Stimulated activated CD8-positive, alpha-beta memory T cell treated with anti-CD3 and anti-CD28 coated beads, Interleukin-4, amount 100 ng/mL, for 4 hours (primary cell): ENCODE measurements around the gene IFNA6.
"Not testable (repeated sequence)": the region's sequence is repeated elsewhere in the genome, so short reads cannot be mapped to it uniquely, and the experiment has no call there.

Source experiments
- DNase-seq, 2 donors: peaks; one replicate each; pipeline ENCODE4 v3.0.0-alpha.2; 2020; ENCODE audit warnings: low read depth in 2 of 2, low spot score in 1 of 2

Gene IFNA6

GRCh38 chr9:21350787-21351186, at the start of gene IFNA6:
Gene IFNA6, minus strand, starts transcription at chr9:21350887. Its CDS starts 0 bp downstream, at chr9:21350887.
- no peak for DNase-seq

GRCh38 chr9:21399956-21400355, 49.3 kb upstream of the IFNA6 start:
- no peak for DNase-seq

GRCh38 chr9:21398955-21399489, 48.3 kb upstream of the IFNA6 start:
- no peak for DNase-seq

- DNase-seq: peak; percentile 16 to 34
Observed at GRCh38 chr9:21395778-21396717, 45.4 kb upstream of the IFNA6 start.

GRCh38 chr9:21392270-21392669, 41.6 kb upstream of the IFNA6 start:
- no peak for DNase-seq

DNA sequence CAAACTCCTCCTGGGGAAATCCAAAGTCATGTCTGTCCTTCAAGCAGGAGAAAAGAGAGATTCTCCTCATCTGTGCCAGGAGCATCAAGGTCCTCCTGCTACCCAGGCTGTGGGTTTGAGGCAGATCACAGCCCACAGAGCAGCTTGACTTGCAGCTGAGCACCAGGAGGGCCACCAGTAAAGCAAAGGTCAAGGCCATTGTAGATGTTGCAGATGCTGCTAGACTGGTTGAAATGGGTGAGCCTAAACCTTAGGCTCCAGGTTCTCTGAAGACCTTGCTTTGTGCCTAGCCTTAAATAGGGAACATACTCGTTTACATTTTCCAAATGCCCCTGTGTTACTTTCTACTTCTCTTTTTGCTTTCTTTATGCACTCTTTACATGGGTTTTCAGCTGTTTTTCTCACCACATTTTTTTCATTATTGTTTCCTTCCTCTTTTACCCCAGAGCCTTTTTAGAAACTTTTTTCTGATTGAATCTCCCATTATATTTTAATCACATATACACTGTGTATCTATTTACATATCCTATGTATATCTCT, 34.5 kb upstream of the IFNA6 start, which contains the start of gene IFNA2:
Gene IFNA2, minus strand, starts transcription at position 268 of the 540 bp plus-strand sequence. Its CDS starts 69 bp downstream, at position 199.
- no peak for DNase-seq

DNA sequence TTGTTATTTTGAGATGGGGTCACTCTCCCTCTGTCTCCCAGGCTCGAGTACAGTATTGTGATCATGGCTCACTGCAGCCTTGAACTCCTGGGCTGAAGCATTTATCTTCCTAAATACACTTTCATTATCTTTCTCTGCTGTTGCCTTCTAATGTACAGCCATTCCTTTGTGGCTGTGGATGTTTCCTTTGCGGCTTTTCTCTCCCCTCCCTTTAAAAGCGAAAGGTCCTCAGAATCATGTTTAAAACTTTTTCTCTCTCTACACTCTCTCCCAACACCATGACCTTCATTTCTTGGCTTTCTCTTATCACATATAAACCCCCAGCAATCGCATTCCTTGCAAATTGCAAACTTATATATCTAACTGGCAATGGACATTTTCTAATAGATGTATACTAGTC, 32.9 kb upstream of the IFNA6 start:
- no peak for DNase-seq

DNA sequence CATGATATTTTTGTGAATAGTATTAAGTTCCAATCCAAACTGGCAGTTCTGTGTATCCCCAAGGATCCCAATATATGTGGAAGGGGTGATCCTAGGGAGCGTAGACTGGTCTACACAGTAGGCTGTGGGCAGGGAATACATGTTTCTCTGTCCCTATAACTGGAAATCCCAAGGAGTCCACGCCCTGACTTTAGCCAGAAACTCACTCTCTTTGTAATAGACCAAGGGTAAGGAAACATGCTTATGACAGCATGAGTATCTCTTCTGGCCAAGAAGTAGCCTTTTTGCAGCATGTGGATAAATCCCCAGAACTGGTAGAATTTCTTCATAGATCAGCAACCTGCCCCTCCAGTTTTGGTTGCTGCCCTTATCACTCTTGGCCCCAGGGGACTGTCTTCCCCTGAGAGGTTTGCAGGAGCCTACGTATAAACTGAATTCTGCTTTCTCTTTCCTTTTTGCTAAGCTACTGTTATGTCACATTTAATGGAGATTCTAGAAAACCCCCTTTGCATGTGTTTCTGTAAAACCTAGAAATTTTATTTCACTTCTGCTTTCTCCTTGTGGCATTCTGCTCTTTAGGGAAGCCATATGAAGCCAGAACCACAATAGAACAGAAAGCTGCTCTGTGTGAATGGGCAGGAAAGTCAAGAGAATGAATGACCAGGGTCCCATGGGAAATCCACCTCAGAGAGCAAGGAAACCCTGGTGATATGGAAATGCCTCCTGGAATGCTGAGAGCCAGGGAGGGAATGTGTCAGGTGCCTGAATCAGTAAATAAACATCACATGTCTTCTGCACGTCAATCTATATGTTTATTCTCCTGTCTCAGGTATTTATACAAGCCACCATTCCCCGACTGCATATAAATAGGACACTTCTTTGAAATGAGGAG, 31.0 kb upstream of the IFNA6 start:
- DNase-seq: no peak

- DNase-seq: not testable (repeated sequence)
Observed at GRCh38 chr9:21371467-21371866, 20.8 kb upstream of the IFNA6 start.

GRCh38 chr9:21367957-21368356, 17.3 kb upstream of the IFNA6 start, which contains the start of gene IFNA13:
Gene IFNA13, minus strand, starts transcription at chr9:21368057. Its CDS starts 47 bp downstream, at chr9:21368010.
- no peak for DNase-seq

DNA sequence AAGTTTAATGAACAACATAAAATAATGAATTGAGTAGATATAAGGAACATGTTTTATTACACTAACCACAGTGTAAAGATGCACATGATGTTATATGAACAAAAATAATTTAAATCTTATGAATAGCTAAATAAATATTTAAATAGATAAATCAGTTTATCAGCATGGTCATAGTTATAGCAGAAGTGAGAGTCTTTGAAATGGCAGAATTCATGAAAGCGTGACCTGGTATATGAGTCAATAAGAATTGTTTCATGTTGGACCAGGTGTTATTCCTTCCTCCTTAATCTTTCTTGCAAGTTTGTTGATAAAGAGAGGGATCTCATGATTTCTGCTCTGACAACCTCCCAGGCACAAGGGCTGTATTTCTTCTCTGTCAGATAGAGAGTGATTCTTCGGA, 16.5 kb upstream of the IFNA6 start:
- not testable (repeated sequence) for DNase-seq

DNA sequence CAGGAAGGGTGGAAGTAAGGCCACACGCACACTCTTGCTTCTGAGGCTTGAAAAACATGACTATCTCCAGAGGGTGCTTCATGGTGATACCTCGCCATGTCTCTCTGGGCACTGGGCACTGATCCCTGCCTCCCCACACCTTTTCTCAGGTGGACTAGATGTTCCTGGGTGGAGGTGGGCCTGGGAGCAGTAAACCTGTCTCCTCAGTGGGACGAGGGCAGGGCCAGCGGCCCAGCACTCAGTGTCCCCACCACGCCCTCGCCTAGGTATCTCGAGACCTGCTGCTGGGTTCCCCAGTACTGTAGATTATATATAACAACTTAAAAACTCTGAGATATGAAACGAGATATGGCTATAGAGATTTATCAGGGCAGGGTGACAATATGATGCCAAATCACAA, 11.6 kb upstream of the IFNA6 start:
- DNase-seq: no peak

- no peak for DNase-seq
Observed at GRCh38 chr9:21357479-21358460, 7.1 kb upstream of the IFNA6 start.

DNA sequence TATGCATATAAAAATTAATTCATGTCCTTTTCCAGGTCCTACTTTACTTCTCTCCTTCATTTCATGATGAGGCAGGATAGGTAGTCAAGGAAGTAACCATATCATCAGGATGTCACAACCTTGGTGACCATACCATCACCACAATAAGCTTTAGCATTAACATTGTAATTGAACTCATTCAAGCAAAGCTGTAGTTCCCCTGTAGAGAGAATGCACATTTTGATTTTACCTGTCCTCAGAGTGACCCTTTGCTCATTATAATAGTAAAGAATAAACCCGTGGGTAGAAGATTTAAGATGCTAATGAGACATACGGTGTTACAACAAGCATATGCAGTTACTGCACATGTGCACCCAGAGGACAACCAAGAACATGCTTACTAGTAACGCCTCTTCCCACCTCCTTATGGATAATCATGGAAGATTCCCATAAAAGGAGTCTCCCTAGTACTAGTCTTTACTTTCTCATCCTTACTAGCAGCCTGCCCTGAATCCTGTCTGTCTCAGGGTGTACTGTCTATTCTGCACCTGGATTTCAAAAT, 2.2 kb downstream of the IFNA6 start:
- DNase-seq: no peak

DNA sequence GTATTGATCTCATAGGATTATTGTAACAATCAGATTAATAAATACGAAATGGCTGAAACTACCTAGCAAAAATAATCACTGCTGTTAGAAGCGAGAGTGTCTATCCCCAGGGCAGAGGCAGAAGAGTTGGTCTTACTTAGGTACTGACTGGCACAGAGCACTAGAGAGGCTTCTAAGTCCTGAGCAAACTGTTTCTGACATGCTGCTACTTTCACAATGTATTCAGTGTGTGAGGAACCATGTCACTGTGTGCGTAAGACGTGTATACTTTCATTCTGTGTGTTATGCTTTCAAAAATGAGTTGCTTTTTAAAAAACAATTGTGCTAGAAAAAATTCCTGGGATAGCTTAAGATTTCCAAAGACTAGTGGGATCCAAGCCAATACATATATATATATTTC, 10.0 kb downstream of the IFNA6 start:
- no peak for DNase-seq

DNA sequence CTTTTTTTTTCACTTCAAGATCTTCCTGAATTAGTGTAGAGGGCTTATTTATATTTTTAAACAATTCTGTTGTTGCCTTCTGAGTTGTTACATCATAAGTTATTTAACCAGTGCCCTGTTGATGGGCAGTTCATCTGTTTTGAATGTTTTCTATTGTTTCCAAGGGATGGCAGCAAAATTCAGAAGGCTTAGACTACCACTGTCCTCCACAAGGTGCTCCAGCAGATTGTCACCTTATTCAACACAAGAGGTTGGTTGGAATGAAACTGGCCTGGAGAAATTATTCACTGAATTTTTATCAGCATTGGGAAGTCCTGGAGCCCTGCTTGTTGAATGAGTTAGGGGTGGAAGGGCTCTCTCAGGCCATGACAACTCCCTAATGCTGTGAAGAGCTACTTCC, 14.2 kb downstream of the IFNA6 start:
- no peak for DNase-seq

DNA sequence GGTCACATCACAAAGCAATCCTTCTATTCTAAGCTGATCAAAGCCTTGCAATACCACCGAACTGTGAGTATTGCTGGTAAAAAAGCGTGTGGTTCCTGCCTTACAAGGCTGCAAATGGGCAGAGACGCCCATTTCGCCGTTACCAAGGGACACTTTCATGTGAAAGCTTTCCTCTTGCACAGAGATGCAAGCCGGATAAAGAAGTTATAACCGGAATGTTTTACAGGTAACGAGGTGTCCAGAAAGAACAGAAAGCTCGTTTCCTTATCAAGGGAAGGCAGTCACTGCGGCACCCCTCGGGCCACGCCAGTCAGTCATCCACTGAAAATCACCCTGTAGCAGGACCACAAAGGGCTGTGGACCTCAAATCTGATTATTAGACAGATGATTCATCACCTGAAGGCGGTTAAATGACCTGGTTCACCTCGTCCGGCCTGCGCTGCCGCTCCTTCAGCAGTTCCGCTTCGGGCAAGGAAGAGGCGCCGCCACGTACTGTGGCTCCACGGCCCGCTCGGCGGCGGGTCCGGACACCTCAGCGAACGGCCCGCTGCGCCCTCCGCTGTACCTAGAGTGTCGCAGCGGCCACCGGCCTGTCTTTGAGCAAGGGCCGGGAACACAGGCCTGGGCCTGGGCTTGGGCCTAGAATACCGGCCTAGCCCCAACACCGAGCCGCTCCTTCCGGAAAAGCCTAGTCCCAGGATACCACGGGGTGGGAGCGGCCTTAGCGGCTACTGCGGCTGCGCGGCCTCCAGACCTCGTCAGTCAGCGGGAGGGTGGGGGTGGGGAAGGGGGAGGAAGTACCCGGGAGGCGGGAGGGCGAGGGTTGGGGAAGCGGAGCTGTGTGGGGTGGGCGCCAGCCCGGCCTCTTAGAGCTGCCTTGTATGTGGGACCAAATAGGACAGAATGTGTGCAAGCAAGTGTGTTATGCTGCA, 15.7 kb downstream of the IFNA6 start, which contains the start of gene KLHL9:
Gene KLHL9, minus strand, starts transcription at position 704 of the 932 bp plus-strand sequence. Its CDS starts 545 bp downstream, at position 159.
- peak; percentile 66 to 75 for DNase-seq

DNA sequence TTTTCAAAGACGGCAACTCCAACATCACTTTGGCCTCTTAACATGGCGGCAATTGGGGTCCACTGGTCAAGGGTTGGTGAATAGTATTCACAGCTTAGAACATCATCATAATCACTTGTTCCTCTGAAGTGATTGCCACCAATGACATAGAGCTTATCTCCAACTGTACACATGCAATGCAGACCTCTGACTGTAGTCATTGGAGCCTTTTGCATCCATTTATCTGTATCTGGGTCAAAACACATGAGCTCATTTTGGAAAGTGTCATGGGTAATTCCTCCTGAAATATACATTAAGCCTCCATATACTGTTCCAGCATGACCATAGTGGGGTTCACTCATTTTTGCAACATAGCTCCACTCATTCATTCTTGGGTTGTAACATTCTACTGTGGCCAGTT, 17.5 kb downstream of the IFNA6 start:
- DNase-seq: no peak
